BLaER1 treated with 17β-estradiol and CSF1 and Interleukin-3, amounts not matched to agents 10 nM and 100 nM (cell line): ENCODE data around the gene FTHL17.

Experiments used
- H3K27ac ChIP-seq, 11 experiments: shearing (Covaris generic); formaldehyde crosslinking; 2 replicates each; pipeline ENCODE4 v1.8.1; 2022
- H3K27me3 ChIP-seq, 11 experiments: shearing (Covaris generic); formaldehyde crosslinking; 2 replicates each; pipeline ENCODE4 v1.8.1; 2022
- H3K36me3 ChIP-seq, 11 experiments: shearing (Covaris generic); formaldehyde crosslinking; 2 replicates each; pipeline ENCODE4 v1.8.1; 2022
- H3K4me1 ChIP-seq, 10 experiments: shearing (Covaris generic); formaldehyde crosslinking; 2 replicates each; pipeline ENCODE4 v1.8.1; 2022
- H3K4me2 ChIP-seq, 11 experiments: shearing (Covaris generic); formaldehyde crosslinking; 2 replicates each; pipeline ENCODE4 v1.8.1; 2022
- H3K4me3 ChIP-seq, 10 experiments: shearing (Covaris generic); formaldehyde crosslinking; 2 replicates each; pipeline ENCODE4 v1.8.1; 2022
- H3K9ac ChIP-seq, 11 experiments: shearing (Covaris generic); formaldehyde crosslinking; 2 replicates each; pipeline ENCODE4 v1.8.1; 2022
- H3K9me3 ChIP-seq, 11 experiments: shearing (Covaris generic); formaldehyde crosslinking; replicated peaks in 1 of 11; 2 replicates each; pipeline ENCODE4 v1.8.1; 2022
- H4K20me1 ChIP-seq, 11 experiments: shearing (Covaris generic); formaldehyde crosslinking; 2 replicates each; pipeline ENCODE4 v1.8.1; 2022
- Cebpa-rat ChIP-seq, 11 experiments: shearing (Covaris generic); IDR thresholded peaks; 2 replicates each; pipeline ENCODE4 v1.8.1; 2022

Gene FTHL17

GRCh38 chrX:31092970-31093638, 21.3 kb upstream of the FTHL17 start:
- H3K9me3 ChIP-seq, result peaks cover 0 to 20% (median 5%) of the 10 kb centered on the region in 11 experiments; a peak in 6 of 22 replicates
- no peak overlapping the region for H3K4me2 ChIP-seq
- no peak for TF ChIP-seq Cebpa-rat (IDR thresholded peaks at IDR 0.05)
- H3K4me1 ChIP-seq, result no peaks in the 10 kb centered on the region
- H3K27me3 ChIP-seq, result peaks cover 0 to 29% (median 9%) of the 10 kb centered on the region in 11 experiments; a peak in 12 of 22 replicates
- H3K36me3 ChIP-seq, result no peaks in the 10 kb centered on the region
- H3K4me3 ChIP-seq, result no peak overlapping the region
- H3K9ac ChIP-seq, result no peak overlapping the region
- no peak overlapping the region for H3K27ac ChIP-seq
- H4K20me1 ChIP-seq, result no peaks in the 10 kb centered on the region

GRCh38 chrX:31092476-31092875, 20.6 kb upstream of the FTHL17 start:
- no peaks in the 10 kb centered on the region for H3K36me3 ChIP-seq
- H3K27me3 ChIP-seq, result peaks cover 0 to 24% (median 9%) of the 10 kb centered on the region in 11 experiments; a peak in 12 of 22 replicates
- TF ChIP-seq Cebpa-rat (IDR thresholded peaks at IDR 0.05), result no peak
- H3K9ac ChIP-seq, result no peak overlapping the region
- peaks cover 0 to 20% (median 5%) of the 10 kb centered on the region in 11 experiments; a peak in 6 of 22 replicates for H3K9me3 ChIP-seq
- H3K27ac ChIP-seq, result no peak overlapping the region
- H4K20me1 ChIP-seq, result no peaks in the 10 kb centered on the region
- no peak overlapping the region for H3K4me2 ChIP-seq
- H3K4me3 ChIP-seq, result no peak overlapping the region
- H3K4me1 ChIP-seq, result no peaks in the 10 kb centered on the region

GRCh38 chrX:31091819-31092218, 20.0 kb upstream of the FTHL17 start:
- no peak for TF ChIP-seq Cebpa-rat (IDR thresholded peaks at IDR 0.05)
- no peak overlapping the region for H3K27ac ChIP-seq

GRCh38 chrX:31074522-31074921, 2.7 kb upstream of the FTHL17 start:
- Histone ChIP-seq H3K4me3 (no peak overlapping the region), H3K4me2 (no peak overlapping the region), H3K36me3 (no peaks in the 10 kb centered on the region), H3K27me3 (no peaks in the 10 kb centered on the region; a peak in 1 of 22 replicates), H3K4me1 (no peaks in the 10 kb centered on the region), H4K20me1 (no peaks in the 10 kb centered on the region), H3K9ac (no peak overlapping the region), H3K9me3 (peaks cover 23 to 53% (median 38%) of the 10 kb centered on the region in 11 experiments; a peak in 21 of 22 replicates), H3K27ac (no peak overlapping the region)
- TF ChIP-seq Cebpa-rat (IDR thresholded peaks at IDR 0.05), result no peak

More at GRCh38 chrX:31091819-31092218, 20.0 kb upstream of the FTHL17 start:
- no peaks in the 10 kb centered on the region for H4K20me1 ChIP-seq
- no peak overlapping the region for H3K4me3 ChIP-seq
- peaks cover 0 to 21% (median 9%) of the 10 kb centered on the region in 11 experiments; a peak in 11 of 22 replicates for H3K27me3 ChIP-seq
- no peaks in the 10 kb centered on the region for H3K36me3 ChIP-seq
- H3K4me1 ChIP-seq, result no peaks in the 10 kb centered on the region
- H3K4me2 ChIP-seq, result no peak overlapping the region
- peaks cover 0 to 20% (median 3%) of the 10 kb centered on the region in 11 experiments; a peak in 6 of 22 replicates for H3K9me3 ChIP-seq
- no peak overlapping the region for H3K9ac ChIP-seq

GRCh38 chrX:31071262-31071661, 579 bp downstream of the FTHL17 start:
- no peaks in the 10 kb centered on the region for H4K20me1 ChIP-seq
- H3K27ac ChIP-seq, result no peak overlapping the region
- no peak overlapping the region for H3K4me2 ChIP-seq
- TF ChIP-seq Cebpa-rat (IDR thresholded peaks at IDR 0.05), result no peak
- no peaks in the 10 kb centered on the region for H3K4me1 ChIP-seq
- peaks cover 0 to 7% (median 0%) of the 10 kb centered on the region in 11 experiments; a peak in 3 of 22 replicates for H3K27me3 ChIP-seq
- no peaks in the 10 kb centered on the region for H3K36me3 ChIP-seq
- no peak overlapping the region for H3K4me3 ChIP-seq
- no peak overlapping the region for H3K9ac ChIP-seq
- peaks cover 17 to 45% (median 31%) of the 10 kb centered on the region in 11 experiments; a peak in 21 of 22 replicates for H3K9me3 ChIP-seq

- Histone ChIP-seq H3K4me2 (no peak overlapping the region), H3K4me1 (no peaks in the 10 kb centered on the region), H3K9me3 (peaks cover 12 to 33% (median 22%) of the 10 kb centered on the region in 11 experiments; a peak in 21 of 22 replicates), H4K20me1 (no peaks in the 10 kb centered on the region), H3K27ac (no peak overlapping the region), H3K9ac (no peak overlapping the region), H3K4me3 (no peak overlapping the region), H3K36me3 (no peaks in the 10 kb centered on the region), H3K27me3 (peaks cover 0 to 7% (median 0%) of the 10 kb centered on the region in 11 experiments; a peak in 2 of 22 replicates)
- no peak for TF ChIP-seq Cebpa-rat (IDR thresholded peaks at IDR 0.05)
Observed at GRCh38 chrX:31070057-31070468, 1.8 kb downstream of the FTHL17 start.

GRCh38 chrX:31063114-31063513, 8.7 kb downstream of the FTHL17 start:
- TF ChIP-seq Cebpa-rat (IDR thresholded peaks at IDR 0.05), result no peak
- Histone ChIP-seq H3K4me1 (no peaks in the 10 kb centered on the region), H4K20me1 (no peaks in the 10 kb centered on the region), H3K4me3 (no peak overlapping the region), H3K4me2 (no peak overlapping the region), H3K9me3 (0 out of 22 replicates have a peak, but pooled peaks cover 0 to 7% (median 0%) of the 10 kb centered on the region in 11 experiments), H3K27me3 (peaks cover 0 to 9% (median 0%) of the 10 kb centered on the region in 11 experiments; a peak in 2 of 22 replicates), H3K36me3 (no peaks in the 10 kb centered on the region), H3K27ac (no peak overlapping the region), H3K9ac (no peak overlapping the region)

GRCh38 chrX:31061091-31061490, 10.8 kb downstream of the FTHL17 start:
- Histone ChIP-seq H3K4me3 (no peak overlapping the region), H3K36me3 (no peaks in the 10 kb centered on the region), H4K20me1 (no peaks in the 10 kb centered on the region), H3K27ac (no peak overlapping the region), H3K27me3 (peaks cover 0 to 9% (median 0%) of the 10 kb centered on the region in 11 experiments; a peak in 3 of 22 replicates), H3K4me1 (no peaks in the 10 kb centered on the region), H3K4me2 (no peak overlapping the region), H3K9me3 (0 out of 22 replicates have a peak, but pooled peaks cover 0 to 4% (median 0%) of the 10 kb centered on the region in 11 experiments), H3K9ac (no peak overlapping the region)
- TF ChIP-seq Cebpa-rat (IDR thresholded peaks at IDR 0.05), result no peak

GRCh38 chrX:31060016-31060415, 11.8 kb downstream of the FTHL17 start:
- Histone ChIP-seq H3K36me3 (no peaks in the 10 kb centered on the region), H4K20me1 (no peaks in the 10 kb centered on the region), H3K4me1 (no peaks in the 10 kb centered on the region), H3K27me3 (peaks cover 0 to 9% (median 0%) of the 10 kb centered on the region in 11 experiments; a peak in 3 of 22 replicates), H3K4me2 (no peak overlapping the region), H3K9me3 (peaks cover 0 to 3% (median 0%) of the 10 kb centered on the region in 11 experiments; a peak in 1 of 22 replicates), H3K27ac (no peak overlapping the region), H3K9ac (no peak overlapping the region), H3K4me3 (no peak overlapping the region)
- TF ChIP-seq Cebpa-rat (IDR thresholded peaks at IDR 0.05), result no peak
